PC-3 (cell line): ENCODE measurements around the gene GPC6. TPM values are rescaled to one million over a fixed set of nuclear protein-coding genes. Genes with fewer than 3 reads are reported as not detected.

Experiments used
- ATAC-seq: fragments of 200-7000 bp; cut with Tn5 transposase; 2 replicates; pipeline ENCODE4 v1.9.1; 2020; ENCODE audit warnings: mild to moderate bottlenecking, moderate library complexity
- BruUV-seq: library from RNA; stranded (reverse); fragments of 400-500 nt; replicated peaks from 2 replicates; lab custom pipeline; 2021; lab: Mats Ljungman, UMichigan
- CTCF ChIA-PET: fragments of 300-600 bp; sonication (Branson Sonifier 250); formaldehyde crosslinking; loops from one replicate; lab custom pipeline; 2022; ENCODE audit warnings: antibody characterized with exemption; lab: Charles Lee
- POLR2A ChIA-PET: fragments of 300-600 bp; sonication (Branson Sonifier 250); formaldehyde crosslinking; loops from one replicate; lab custom pipeline; 2022; ENCODE audit warnings: antibody characterized with exemption; ENCODE audit not compliant: unreplicated experiment; lab: Charles Lee
- DNase-seq: peaks from one replicate; pipeline ENCODE4 v3.0.0-alpha.2; 2015
- H2AFZ ChIP-seq: fragments of 300-600 bp; sonication (generic); 2 replicates; pipeline ENCODE4 v1.6.0; 2016; ENCODE audit warnings: antibody characterized with exemption, low read length
- H3F3A ChIP-seq: fragments of 300-600 bp; sonication (generic); one replicate; pipeline ENCODE4 v1.6.0; 2017; ENCODE audit warnings: antibody characterized with exemption, low read length, control low read depth, mild to moderate bottlenecking; ENCODE audit not compliant: unreplicated experiment
- H3K27ac ChIP-seq: fragments of 300-600 bp; sonication (generic); 2 replicates; pipeline ENCODE4 v1.5.1; 2016; ENCODE audit warnings: mild to moderate bottlenecking, low read length
- H3K27me3 ChIP-seq: fragments of 300-600 bp; sonication (generic); 2 replicates; pipeline ENCODE4 v1.6.1; 2016; ENCODE audit warnings: low read length, mixed read lengths
- H3K36me3 ChIP-seq: fragments of 300-600 bp; sonication (generic); 2 replicates; pipeline ENCODE4 v1.6.1; 2016; ENCODE audit warnings: low read depth, mixed run types, low read length, mixed read lengths
- H3K4me1 ChIP-seq: fragments of 300-600 bp; sonication (generic); 2 replicates; pipeline ENCODE4 v1.5.1; 2016; ENCODE audit warnings: low read length; ENCODE audit not compliant: insufficient read depth
- H3K4me2 ChIP-seq: fragments of 300-600 bp; sonication (generic); 2 replicates; pipeline ENCODE4 v1.6.0; 2016; ENCODE audit warnings: low read length
- H3K4me3 ChIP-seq: fragments of 300-600 bp; sonication (generic); 2 replicates; pipeline ENCODE4 v1.5.1; 2016; ENCODE audit warnings: mild to moderate bottlenecking, low read length, mixed read lengths
- H3K79me2 ChIP-seq: fragments of 300-600 bp; sonication (generic); 2 replicates; pipeline ENCODE4 v1.6.1; 2017; ENCODE audit warnings: low read length, mixed read lengths
- H3K9ac ChIP-seq: fragments of 300-600 bp; sonication (generic); 2 replicates; pipeline ENCODE4 v1.6.0; 2016; ENCODE audit warnings: mild to moderate bottlenecking, low read length
- H3K9me2 ChIP-seq: fragments of 300-600 bp; sonication (generic); replicated peaks from 2 replicates; pipeline ENCODE4 v1.6.1; 2016; ENCODE audit warnings: mixed run types, low read length, mixed read lengths
- H3K9me3 ChIP-seq: fragments of 300-600 bp; sonication (generic); 2 replicates; pipeline ENCODE4 v1.6.1; 2016; ENCODE audit warnings: low read length, mixed read lengths
- H4K20me1 ChIP-seq: fragments of 300-600 bp; sonication (generic); 2 replicates; pipeline ENCODE4 v1.6.1; 2016; ENCODE audit warnings: low read length, mixed read lengths
- EZH2 ChIP-seq: fragments of 300-600 bp; sonication (generic); IDR thresholded peaks from one replicate; pipeline ENCODE4 v1.6.1; 2017; ENCODE audit warnings: antibody characterized with exemption, mild to moderate bottlenecking, low read length; ENCODE audit not compliant: unreplicated experiment
- EZH2phosphoT487 ChIP-seq: fragments of 300-600 bp; sonication (generic); IDR thresholded peaks from 2 replicates; pipeline ENCODE4 v1.6.1; 2018; ENCODE audit warnings: mild to moderate bottlenecking, antibody characterized with exemption, low read length, borderline replicate concordance
- intact Hi-C: fragments of 100-400 bp; cut with micrococcal nuclease; formaldehyde crosslinking; loops from 2 replicates; pipeline ENCODE4 v1.9.0; 2023
- total RNA-seq: library from RNA; depleted of rRNA; stranded (reverse); fragments of >200 nt; gene quantifications from 2 replicates; pipeline ENCODE4 v1.2.3, GENCODE V29; 2014
- TF ChIP-seq, protein P1 (sequence below): fragments of 300-600 bp; sonication (generic); conservative IDR thresholded peaks from 2 replicates; pipeline ENCODE4 v1.5.1; 2017; ENCODE audit warnings: antibody characterized with exemption, low read depth, mild to moderate bottlenecking, low read length

Gene GPC6
- total RNA-seq, 1 experiment from 2014 or later, result 3.5 TPM

DNA sequence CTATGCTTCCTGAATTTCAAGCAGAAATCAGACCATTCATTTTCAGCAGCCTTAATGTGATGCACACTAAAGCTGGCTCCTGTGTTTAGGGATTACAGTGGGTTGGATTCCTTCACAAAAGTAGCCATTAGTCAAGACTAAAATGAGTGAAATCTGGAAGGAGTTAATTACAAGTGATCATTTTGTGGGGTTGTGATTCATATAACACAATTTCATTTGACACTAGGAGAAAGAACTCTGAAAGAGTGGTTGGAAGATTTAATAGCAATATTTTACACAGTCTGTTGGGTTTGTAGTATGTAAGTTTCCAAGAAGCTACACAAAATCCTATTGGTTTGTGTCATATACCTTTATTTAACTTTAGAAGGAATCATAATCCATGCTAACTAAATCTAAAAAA, 1015.9 kb downstream of the GPC6 start:
- Histone ChIP-seq H4K20me1 (no peaks in the 10 kb centered on the region), H3K36me3 (no peaks in the 10 kb centered on the region; the same call in 1 of the 2 replicates), H3K4me1 (peaks cover 9% of the 10 kb centered on the region; the same call in 1 of the 2 replicates), H3K27ac (no peak overlapping the region), H3K9me2 (no peaks in the 10 kb centered on the region), H3K9ac (no peak overlapping the region), H3K9me3 (peaks cover 3% of the 10 kb centered on the region; the same call in 1 of the 2 replicates), H3K4me2 (no peak overlapping the region), H2AFZ (no peak overlapping the region), H3K79me2 (no peaks in the 10 kb centered on the region), H3F3A (no peaks in the 10 kb centered on the region), H3K27me3 (no peaks in the 10 kb centered on the region), H3K4me3 (no peak overlapping the region)
- TF ChIP-seq, protein P1, sequence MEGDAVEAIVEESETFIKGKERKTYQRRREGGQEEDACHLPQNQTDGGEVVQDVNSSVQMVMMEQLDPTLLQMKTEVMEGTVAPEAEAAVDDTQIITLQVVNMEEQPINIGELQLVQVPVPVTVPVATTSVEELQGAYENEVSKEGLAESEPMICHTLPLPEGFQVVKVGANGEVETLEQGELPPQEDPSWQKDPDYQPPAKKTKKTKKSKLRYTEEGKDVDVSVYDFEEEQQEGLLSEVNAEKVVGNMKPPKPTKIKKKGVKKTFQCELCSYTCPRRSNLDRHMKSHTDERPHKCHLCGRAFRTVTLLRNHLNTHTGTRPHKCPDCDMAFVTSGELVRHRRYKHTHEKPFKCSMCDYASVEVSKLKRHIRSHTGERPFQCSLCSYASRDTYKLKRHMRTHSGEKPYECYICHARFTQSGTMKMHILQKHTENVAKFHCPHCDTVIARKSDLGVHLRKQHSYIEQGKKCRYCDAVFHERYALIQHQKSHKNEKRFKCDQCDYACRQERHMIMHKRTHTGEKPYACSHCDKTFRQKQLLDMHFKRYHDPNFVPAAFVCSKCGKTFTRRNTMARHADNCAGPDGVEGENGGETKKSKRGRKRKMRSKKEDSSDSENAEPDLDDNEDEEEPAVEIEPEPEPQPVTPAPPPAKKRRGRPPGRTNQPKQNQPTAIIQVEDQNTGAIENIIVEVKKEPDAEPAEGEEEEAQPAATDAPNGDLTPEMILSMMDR, result no peak
- TF ChIP-seq EZH2 (no peak), EZH2phosphoT487 (no peak)
- BruUV-seq, result no TSS peak
- no peak for DNase-seq
- intact Hi-C loops, result no loop called here
- CTCF ChIA-PET, result no interaction called here
- no peak for ATAC-seq
- POLR2A ChIA-PET, result no interaction called here

DNA sequence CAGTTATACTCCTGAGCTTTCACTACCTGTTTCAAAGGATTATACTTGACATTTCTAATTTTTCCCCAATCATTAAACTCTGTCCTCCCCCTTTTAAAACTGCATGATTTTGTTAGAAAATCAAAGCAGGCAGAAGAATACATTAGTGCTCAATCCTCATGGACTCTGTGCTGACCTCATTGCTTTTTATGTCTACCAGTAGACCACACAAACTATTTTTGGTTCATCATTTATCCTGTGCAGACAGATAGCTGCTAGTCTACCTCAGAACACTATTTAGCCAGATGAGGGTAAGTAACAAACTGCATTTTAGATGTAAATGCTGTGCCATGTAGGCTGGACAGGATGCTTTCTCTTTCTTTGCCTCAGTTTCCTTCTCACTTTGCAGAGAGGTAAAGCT, 1016.9 kb downstream of the GPC6 start:
- Histone ChIP-seq H4K20me1 (no peaks in the 10 kb centered on the region), H3K36me3 (no peaks in the 10 kb centered on the region; the same call in 1 of the 2 replicates), H3K4me3 (no peak overlapping the region), H3K79me2 (no peaks in the 10 kb centered on the region), H3K9ac (no peak overlapping the region), H3K4me1 (peaks cover 9% of the 10 kb centered on the region; the same call in 1 of the 2 replicates), H3K9me2 (no peaks in the 10 kb centered on the region), H3F3A (no peaks in the 10 kb centered on the region), H3K4me2 (no peak overlapping the region), H3K9me3 (peaks cover 3% of the 10 kb centered on the region; the same call in 1 of the 2 replicates), H2AFZ (no peak overlapping the region), H3K27ac (no peak overlapping the region), H3K27me3 (no peaks in the 10 kb centered on the region)
- intact Hi-C loops, result no loop called here
- ChIA-PET POLR2A (no interaction called here), CTCF (no interaction called here)
- no peak for TF ChIP-seq EZH2
- ATAC-seq (no peak), DNase-seq (no peak)
- no TSS peak for BruUV-seq

DNA sequence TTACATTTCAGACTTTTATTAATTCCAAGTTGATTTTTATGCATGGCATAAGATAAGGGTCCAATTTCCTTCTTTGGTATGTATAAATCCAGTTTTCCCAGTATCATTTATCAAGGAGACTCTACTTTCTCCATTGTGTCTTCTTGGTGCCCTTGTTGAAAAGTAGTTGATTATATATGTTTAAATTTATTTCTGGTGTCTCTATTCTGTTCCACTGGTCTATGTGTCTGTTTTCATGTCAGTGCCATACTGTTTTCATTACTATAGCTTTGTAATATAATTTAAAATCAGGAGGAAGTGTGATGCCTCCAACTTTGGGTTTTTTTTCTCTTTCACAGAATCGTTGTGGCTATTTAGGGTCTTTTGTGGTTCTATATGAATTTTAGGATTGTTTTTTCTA, 1019.9 kb downstream of the GPC6 start:
- Histone ChIP-seq H2AFZ (no peak overlapping the region), H3K4me1 (peaks cover 12% of the 10 kb centered on the region), H3K9me2 (no peaks in the 10 kb centered on the region), H3K9ac (no peak overlapping the region), H3K4me3 (no peak overlapping the region), H3K27me3 (no peaks in the 10 kb centered on the region), H3K27ac (no peak overlapping the region), H4K20me1 (no peaks in the 10 kb centered on the region), H3K36me3 (no peaks in the 10 kb centered on the region; the same call in 1 of the 2 replicates), H3K4me2 (no peak overlapping the region), H3F3A (no peaks in the 10 kb centered on the region), H3K79me2 (no peaks in the 10 kb centered on the region), H3K9me3 (peaks cover 3% of the 10 kb centered on the region; the same call in 1 of the 2 replicates)
- ChIA-PET POLR2A (no interaction called here), CTCF (no interaction called here)
- intact Hi-C loops, result no loop called here
- TF ChIP-seq EZH2phosphoT487 (no peak), EZH2 (no peak)
- TF ChIP-seq, protein P1, result no peak
- BruUV-seq, result no TSS peak
- no peak for ATAC-seq
- DNase-seq, result no peak
